ENCODE data around the gene MYCL. TPM values are rescaled to one million over a fixed set of nuclear protein-coding genes. Genes with fewer than 3 reads are reported as not detected.

The MYCL gene, protein sequence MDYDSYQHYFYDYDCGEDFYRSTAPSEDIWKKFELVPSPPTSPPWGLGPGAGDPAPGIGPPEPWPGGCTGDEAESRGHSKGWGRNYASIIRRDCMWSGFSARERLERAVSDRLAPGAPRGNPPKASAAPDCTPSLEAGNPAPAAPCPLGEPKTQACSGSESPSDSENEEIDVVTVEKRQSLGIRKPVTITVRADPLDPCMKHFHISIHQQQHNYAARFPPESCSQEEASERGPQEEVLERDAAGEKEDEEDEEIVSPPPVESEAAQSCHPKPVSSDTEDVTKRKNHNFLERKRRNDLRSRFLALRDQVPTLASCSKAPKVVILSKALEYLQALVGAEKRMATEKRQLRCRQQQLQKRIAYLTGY
- under 1 TPM in 1 of 2 experiments, not detected in 1; 0.34 TPM for total RNA-seq

DNA sequence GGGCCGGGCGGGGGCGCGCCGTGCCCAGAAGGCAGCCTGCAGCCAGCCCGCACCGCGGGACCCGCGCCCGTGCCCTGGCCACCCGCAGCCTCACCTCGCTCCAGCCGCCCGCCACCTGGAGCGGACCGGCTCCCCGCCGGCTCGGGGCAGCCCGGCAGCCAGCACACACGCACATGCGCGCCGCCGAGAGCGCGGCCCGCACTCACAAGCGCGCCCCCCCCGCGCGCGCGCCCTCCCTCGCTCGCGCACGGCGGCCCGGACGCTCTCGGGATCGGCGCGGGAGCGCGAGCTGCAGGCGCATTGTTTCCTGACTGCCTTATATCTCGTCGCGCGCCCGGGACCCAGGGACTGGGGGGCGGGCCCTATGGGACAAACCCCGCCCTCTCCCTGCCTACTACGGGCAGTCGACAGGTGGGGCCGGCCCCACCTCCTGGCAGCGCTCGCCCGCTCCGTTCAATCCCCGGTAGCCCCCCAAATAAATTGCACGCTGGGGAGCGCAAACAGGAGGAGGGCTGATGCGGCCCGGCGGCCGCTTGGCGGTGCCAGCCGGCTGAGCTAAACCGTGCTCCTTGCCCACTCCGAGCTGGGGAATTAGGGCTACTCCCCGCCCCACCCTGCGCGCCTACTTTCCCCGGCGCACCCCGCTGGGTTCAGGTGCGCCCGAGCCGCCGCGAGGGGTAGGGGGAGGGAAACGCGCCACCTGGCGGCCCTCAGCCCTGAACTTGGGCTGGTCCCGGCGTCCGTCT lies at the start of gene MYCL:
MYCL (minus strand) TSS at position 204 of the 746 bp plus-strand sequence. CDS start 483 bp downstream, outside the sequence.
- Mint-ChIP-seq H3K27ac (no peak within 1 kb of the TSS), H3K9me3 (no peaks in the 10 kb centered on the region), H3K4me3 (peak within 1 kb of the TSS; percentile 71), H3K36me3 (no peaks in the 10 kb centered on the region), H3K4me1 (peaks cover 3% of the 10 kb centered on the region), H3K27me3 (peaks cover 64% of the 10 kb centered on the region)
- ATAC-seq (ENCODE audit: low read depth) (peak; percentile 83), DNase-seq (peak; percentile 81)
- POLR2A ChIA-PET: interaction anchor here (1.5 kb wide), 1 partner anchor 84 kb away, joined by 6 read pairs; no protein-coding TSS in a partner anchor

DNA sequence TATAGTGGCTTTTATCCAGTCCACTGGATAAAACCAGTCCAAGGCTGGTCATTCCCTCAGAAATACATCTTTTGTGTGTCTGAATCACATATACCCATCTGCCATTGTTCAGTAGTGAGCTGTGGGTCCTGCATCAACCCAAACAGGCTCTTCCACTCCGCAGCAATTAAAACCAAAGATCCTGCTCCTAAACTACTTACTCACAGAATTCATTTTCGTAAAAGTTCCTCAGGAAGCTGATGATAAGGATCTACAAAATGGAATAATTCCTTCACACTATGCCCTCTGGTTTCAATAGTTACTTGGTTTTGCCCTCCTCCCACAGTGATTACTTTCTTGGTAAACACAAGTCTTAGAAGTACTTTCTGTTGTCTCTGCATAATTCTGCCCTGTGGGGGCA lies 48.2 kb upstream of the MYCL start:
- POLR2A ChIA-PET: no interaction called here
- H3K27me3 Mint-ChIP-seq: peaks cover 4% of the 10 kb centered on the region
- peaks cover 2% of the 10 kb centered on the region for H3K4me1 Mint-ChIP-seq
- H3K9me3 Mint-ChIP-seq: no peaks in the 10 kb centered on the region
- ATAC-seq (ENCODE audit: low read depth): no peak
- no peak overlapping the region for H3K4me3 Mint-ChIP-seq
- no peak for DNase-seq
- no peak overlapping the region for H3K27ac Mint-ChIP-seq
- H3K36me3 Mint-ChIP-seq: no peaks in the 10 kb centered on the region

DNA sequence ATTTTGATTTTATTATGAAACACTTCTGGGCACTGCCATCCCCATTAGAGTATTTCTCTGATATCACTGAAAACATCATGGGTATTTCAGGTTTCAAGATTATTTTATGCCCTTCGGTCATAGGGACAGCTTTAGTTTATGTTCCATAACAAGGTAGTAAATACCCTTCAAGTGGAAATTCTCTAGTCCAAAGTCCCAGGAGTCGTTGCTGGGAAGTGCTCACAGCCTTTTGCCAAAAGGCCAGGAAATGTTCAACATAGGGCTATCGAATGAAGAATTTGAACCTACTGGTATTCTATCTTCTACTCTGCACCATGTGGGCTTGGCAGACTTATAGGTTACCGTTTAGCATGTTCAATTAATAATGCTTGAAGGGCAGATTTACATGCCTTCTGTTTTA lies 45.5 kb upstream of the MYCL start:
- no peak for DNase-seq
- no peaks in the 10 kb centered on the region for H3K36me3 Mint-ChIP-seq
- H3K4me3 Mint-ChIP-seq: no peak overlapping the region
- no peak for ATAC-seq (ENCODE audit: low read depth)
- POLR2A ChIA-PET: interaction anchor here (0.6 kb wide), 1 partner anchor 286 kb away, joined by 3 read pairs; no protein-coding TSS in a partner anchor
- peaks cover 2% of the 10 kb centered on the region for H3K27me3 Mint-ChIP-seq
- no peak overlapping the region for H3K27ac Mint-ChIP-seq
- peaks cover 6% of the 10 kb centered on the region for H3K4me1 Mint-ChIP-seq
- no peaks in the 10 kb centered on the region for H3K9me3 Mint-ChIP-seq

DNA sequence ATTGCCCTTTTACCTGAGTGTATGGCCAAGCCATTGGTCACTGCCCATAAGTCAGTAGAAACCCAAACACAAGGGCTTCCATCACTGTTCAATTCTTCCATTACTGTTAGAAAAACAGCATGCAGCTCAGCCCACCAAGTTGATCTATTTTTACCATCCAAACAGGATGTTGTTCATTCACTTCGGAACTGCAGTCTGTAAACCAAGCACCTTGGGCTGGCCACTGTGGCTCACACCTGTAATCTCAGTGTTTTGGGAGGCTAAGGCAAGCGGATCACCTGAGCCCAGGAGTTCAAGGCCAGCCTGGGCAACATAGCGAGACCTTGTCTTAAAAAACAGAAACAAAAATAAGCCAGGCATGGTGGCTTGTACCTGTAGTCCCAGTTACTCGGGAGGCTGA lies 44.5 kb upstream of the MYCL start:
- Mint-ChIP-seq H3K27ac (no peak overlapping the region), H3K27me3 (peaks cover 2% of the 10 kb centered on the region), H3K9me3 (no peaks in the 10 kb centered on the region), H3K4me3 (no peak overlapping the region), H3K4me1 (peaks cover 6% of the 10 kb centered on the region), H3K36me3 (no peaks in the 10 kb centered on the region)
- DNase-seq (no peak), ATAC-seq (ENCODE audit: low read depth) (no peak)
- POLR2A ChIA-PET: no interaction called here

DNA sequence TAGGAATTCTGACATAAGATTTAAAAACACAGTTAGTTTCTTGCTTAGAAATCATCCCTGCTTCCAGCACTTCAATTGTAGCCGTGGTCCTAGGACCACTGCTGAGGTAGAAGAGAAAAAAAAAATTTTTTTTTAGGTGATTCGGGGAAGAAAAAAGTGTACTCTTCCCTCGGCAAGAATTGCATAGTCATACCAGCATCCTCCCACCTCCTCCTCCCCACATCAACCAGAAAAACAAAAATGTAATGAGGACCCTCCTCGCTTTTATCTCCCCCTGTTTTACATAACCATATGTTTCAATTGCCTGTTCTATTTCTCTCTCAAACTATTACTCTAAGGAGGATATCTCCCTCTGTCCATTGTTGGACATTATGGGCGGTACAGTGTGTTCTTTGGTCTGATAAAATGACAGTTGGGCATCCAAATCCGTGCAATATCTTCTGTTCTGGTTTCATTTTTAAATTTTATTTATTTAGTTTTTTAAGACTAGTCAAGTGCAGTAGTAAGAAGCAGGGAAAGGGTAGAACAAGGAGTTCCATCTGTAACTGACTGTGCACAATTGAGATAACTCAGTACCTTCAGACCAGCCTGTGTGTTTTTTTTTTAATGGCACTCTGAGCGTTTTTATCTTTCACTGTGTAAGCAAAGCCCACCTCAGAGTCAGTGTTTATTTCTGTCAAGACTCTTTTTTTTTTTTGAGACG lies 42.8 kb upstream of the MYCL start:
- Mint-ChIP-seq H3K27me3 (peaks cover 3% of the 10 kb centered on the region), H3K27ac (no peak overlapping the region), H3K36me3 (no peaks in the 10 kb centered on the region), H3K4me3 (no peak overlapping the region), H3K9me3 (no peaks in the 10 kb centered on the region), H3K4me1 (peaks cover 4% of the 10 kb centered on the region)
- no peak for DNase-seq
- POLR2A ChIA-PET: no interaction called here
- ATAC-seq (ENCODE audit: low read depth): no peak

DNA sequence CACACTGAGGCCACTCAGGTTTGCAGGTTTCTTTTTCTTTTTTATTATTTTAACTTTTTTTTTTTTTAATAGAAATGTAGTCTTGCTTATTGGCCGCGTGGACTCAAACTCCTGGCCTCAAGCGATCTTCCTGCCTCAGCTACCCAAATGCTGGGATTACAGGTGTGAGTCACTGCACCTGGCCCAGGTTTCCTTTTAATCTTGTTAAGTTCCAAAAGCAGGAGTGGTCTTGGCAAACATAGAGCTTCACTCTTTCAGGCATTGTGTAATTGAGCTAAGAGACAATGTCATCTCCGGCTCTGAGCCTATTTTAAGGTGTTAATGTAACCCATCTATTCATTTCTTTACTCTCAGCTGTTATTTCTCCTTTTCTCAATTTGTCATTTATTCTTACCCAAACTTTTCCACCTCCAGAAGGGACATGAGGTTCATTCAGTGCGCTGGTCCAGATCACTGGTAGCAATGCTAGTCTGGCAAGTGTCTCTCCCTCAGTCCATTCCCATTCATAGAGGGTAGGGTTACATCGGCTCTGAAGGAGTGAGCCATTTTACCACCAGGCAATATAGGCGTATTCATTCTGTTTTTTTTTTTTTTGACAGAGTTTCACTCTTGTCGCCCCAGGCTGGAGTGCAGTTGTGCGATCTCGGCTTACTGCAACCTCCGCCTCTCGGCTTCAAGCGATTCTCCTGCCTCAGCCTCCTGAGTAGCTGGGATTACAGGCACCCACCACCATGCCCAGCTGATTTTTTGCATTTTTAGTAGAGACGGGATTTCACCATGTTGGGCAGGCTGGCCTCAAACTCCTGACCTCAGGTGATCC lies 42.0 kb upstream of the MYCL start:
- no peaks in the 10 kb centered on the region for H3K9me3 Mint-ChIP-seq
- DNase-seq (no peak), ATAC-seq (ENCODE audit: low read depth) (no peak)
- H3K4me3 Mint-ChIP-seq: no peak overlapping the region
- H3K36me3 Mint-ChIP-seq: no peaks in the 10 kb centered on the region
- peaks cover 4% of the 10 kb centered on the region for H3K4me1 Mint-ChIP-seq
- H3K27ac Mint-ChIP-seq: no peak overlapping the region
- POLR2A ChIA-PET: no interaction called here
- H3K27me3 Mint-ChIP-seq: peaks cover 3% of the 10 kb centered on the region

DNA sequence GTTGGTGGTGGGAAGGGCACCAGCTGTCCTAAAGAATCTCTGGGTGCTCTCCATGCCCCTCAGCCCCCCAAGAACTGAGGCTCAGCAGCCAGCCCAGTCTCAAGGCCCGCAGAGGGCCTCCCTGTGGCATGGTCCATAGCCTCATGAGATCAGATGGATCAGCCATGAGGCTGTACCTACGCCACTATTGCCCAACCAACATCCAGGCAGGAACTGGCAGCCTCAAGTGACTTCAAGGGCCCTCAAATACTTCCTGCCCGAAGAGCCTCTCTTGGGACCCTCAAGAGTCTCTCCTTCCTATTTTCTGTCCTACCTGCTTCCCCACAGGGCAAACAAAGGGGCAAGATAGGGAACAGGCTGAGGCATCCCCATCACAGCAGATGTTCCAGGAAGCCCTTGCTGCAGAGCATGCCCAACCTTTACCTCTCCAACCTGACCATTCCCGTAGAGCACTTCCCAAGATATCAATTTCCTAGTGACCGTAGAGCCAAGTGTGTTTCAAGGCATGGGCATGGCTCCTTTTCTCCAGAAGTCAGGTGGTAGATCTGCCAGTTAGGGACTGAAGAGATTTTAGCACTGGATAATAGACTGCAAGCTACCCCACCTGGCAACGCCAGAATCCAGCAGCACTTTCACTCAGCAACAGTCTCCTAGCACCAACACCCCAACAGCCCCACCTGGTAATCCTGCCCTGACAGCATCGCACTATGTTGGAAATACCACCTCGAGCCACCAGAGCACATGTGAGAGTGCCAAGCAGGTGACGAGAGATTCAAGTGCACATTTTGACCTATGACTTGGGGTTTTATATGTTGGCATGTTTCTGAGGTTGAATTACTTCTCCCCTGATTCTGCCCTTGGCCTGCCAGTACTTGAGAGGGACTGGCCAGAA lies 39.5 kb upstream of the MYCL start:
- peaks cover 5% of the 10 kb centered on the region for H3K27me3 Mint-ChIP-seq
- no peaks in the 10 kb centered on the region for H3K36me3 Mint-ChIP-seq
- POLR2A ChIA-PET: no interaction called here
- H3K9me3 Mint-ChIP-seq: no peaks in the 10 kb centered on the region
- peaks cover 5% of the 10 kb centered on the region for H3K4me1 Mint-ChIP-seq
- ATAC-seq (ENCODE audit: low read depth): no peak
- no peak overlapping the region for H3K4me3 Mint-ChIP-seq
- H3K27ac Mint-ChIP-seq: no peak overlapping the region
- no peak for DNase-seq

DNA sequence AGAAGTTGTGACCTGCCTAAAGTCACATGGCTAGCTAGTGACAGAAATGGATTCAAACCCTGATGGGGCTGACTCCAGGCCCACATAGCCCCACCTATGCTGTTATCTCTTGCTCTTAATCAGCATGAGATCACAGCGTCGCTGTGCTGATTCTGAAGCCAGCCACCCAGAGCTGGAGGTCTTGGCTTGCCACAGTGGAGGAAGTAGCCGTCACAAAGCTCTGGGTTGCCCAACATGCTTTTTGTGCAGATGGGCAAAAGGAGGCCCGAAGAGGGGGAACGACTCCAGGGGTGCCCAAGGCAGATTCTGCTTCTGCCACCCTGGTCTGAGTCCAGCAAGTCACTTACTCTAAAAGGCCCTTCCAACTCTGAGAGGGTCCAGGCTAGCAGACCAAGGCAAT lies 38.5 kb upstream of the MYCL start:
- H3K27me3 Mint-ChIP-seq: peaks cover 5% of the 10 kb centered on the region
- POLR2A ChIA-PET: no interaction called here
- no peak overlapping the region for H3K27ac Mint-ChIP-seq
- H3K9me3 Mint-ChIP-seq: no peaks in the 10 kb centered on the region
- peaks cover 5% of the 10 kb centered on the region for H3K4me1 Mint-ChIP-seq
- no peak overlapping the region for H3K4me3 Mint-ChIP-seq
- H3K36me3 Mint-ChIP-seq: no peaks in the 10 kb centered on the region
- DNase-seq (no peak), ATAC-seq (ENCODE audit: low read depth) (no peak)

DNA sequence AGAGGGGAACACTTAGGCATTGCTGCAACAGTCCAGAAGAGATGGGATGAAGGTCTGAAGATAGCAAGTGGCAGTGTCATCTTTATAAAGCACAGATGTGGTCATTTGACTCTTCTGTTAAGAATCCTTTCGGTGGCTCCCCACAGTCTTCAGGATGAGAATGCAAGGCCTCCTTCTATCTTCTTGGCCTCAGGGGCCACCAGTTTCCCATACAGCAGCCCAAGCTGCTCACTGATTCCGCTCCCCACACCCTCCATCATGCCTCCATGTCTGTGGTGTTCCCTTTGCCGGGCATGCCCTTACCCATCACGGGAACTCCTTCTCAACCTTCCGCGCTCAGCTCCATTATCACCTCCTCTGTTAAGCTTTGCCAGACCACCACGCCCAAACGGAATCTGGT lies 37.1 kb upstream of the MYCL start:
- H3K9me3 Mint-ChIP-seq: no peaks in the 10 kb centered on the region
- POLR2A ChIA-PET: no interaction called here
- no peaks in the 10 kb centered on the region for H3K36me3 Mint-ChIP-seq
- DNase-seq: no peak
- H3K27me3 Mint-ChIP-seq: peaks cover 11% of the 10 kb centered on the region
- no peak overlapping the region for H3K4me3 Mint-ChIP-seq
- peaks cover 2% of the 10 kb centered on the region for H3K4me1 Mint-ChIP-seq
- no peak overlapping the region for H3K27ac Mint-ChIP-seq
- no peak for ATAC-seq (ENCODE audit: low read depth)

DNA sequence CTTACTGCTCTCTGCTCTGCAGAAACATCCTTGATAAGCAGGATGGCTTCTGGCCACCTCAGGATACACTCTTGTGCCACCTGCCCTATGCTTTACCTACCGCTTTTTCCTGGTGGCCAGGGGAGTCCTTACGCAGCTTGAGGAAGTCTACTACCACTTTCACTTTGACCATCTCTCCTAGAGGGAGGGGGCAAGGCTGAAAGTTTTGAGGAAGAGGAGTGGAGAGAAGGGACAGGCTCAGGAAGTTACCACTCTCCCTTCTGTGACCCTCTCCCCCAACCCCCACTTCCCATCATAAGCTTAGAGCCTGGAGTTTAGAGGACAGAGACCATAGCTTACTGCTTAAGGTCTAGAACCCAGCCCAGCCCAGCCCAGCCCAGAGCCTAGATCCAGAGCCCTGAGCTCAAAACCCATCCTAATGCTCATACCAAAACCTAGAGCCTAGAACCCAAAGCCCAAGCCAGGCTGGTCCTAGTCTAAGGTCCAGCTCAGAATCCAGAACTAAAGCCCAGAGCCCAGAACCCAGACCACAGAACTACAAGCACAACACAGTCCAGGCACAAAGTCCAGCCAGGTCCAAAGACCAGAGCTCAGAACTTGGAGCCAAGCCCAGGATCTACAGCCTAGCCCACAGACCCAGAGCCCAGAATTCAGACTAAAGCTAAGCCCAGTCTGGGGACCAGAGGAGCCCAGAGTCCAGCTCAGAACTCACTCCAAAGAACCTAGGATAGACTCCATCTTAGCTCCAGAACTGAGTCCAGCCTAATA lies 35.2 kb upstream of the MYCL start:
- POLR2A ChIA-PET: interaction anchor here (1.0 kb wide), 1 partner anchor 17 kb away, joined by 3 read pairs; no protein-coding TSS in a partner anchor
- Mint-ChIP-seq H3K36me3 (no peaks in the 10 kb centered on the region), H3K4me1 (peaks cover 2% of the 10 kb centered on the region), H3K4me3 (no peak overlapping the region), H3K9me3 (no peaks in the 10 kb centered on the region), H3K27me3 (peaks cover 11% of the 10 kb centered on the region), H3K27ac (peak overlapping the region; percentile 18)
- DNase-seq (no peak), ATAC-seq (ENCODE audit: low read depth) (no peak)

DNA sequence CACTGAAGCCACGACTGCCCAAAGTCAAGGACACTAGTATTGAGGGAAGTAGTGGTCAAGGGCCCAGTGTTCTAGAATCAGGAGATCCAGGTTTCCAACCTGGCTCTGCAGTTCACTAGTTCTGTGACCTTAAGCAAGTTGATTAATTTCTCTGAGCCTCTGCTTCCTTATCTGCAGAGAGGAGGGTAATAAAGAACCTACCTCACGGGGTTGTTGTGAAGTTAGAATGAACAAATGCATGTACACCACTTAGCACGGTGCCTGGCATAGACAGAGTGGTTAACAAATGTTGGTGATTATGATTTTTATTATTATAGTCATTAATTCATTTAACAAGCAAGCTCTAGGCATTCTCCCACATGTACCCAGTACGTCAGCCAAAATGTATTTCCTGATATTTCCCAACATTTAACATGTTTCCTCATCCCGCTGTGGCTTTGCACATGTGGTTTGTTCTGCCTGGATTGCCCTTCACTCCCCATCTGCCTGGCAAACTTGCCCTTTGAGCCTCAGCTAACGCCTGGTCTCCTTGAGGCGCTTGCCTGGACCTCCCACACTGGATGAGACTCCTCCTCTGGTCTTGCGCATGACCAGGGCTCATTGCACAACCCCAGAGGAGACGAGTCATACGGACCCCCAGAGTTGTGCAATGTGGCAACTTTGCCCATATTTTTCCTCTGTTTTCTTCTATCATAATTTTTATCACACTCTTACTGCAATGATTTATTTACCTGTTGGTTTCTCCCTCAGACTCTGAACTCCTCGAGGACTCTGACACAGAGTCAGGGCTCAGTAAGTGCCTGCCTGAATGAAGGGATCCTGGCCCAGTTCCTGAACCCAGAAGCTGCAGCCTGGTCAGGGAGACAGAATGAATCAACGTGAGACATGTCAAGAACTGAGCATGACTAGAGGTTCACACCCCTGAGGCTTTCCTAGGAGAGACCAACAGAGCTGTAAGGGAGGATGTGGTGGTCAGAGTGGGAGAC lies 32.5 kb upstream of the MYCL start:
- DNase-seq (no peak), ATAC-seq (ENCODE audit: low read depth) (no peak)
- POLR2A ChIA-PET: interaction anchor here (0.7 kb wide), 1 partner anchor 1286 kb away, joined by 6 read pairs; no protein-coding TSS in a partner anchor
- Mint-ChIP-seq H3K4me3 (no peak overlapping the region), H3K27me3 (peaks cover 9% of the 10 kb centered on the region), H3K36me3 (no peaks in the 10 kb centered on the region), H3K4me1 (peaks cover 2% of the 10 kb centered on the region), H3K27ac (no peak overlapping the region), H3K9me3 (no peaks in the 10 kb centered on the region)

Data from activated naive CD8-positive, alpha-beta T cell treated with anti-CD3 and anti-CD28 coated beads, Interleukin-2, amount 10 ng/mL, durations not matched to agents 7 days and 5 days (primary cell).